Placental epithelial cell (primary cell): ENCODE data around the gene SNX7. TPM values are rescaled to one million over a fixed set of nuclear protein-coding genes. Genes with fewer than 3 reads are reported as not detected.

ENCODE experiments used
- total RNA-seq: library from RNA; depleted of rRNA; stranded (reverse); fragments of >200 nt; gene quantifications from 2 replicates; pipeline ENCODE4 v1.2.3, GENCODE V29; 2012

The SNX7 gene, protein sequence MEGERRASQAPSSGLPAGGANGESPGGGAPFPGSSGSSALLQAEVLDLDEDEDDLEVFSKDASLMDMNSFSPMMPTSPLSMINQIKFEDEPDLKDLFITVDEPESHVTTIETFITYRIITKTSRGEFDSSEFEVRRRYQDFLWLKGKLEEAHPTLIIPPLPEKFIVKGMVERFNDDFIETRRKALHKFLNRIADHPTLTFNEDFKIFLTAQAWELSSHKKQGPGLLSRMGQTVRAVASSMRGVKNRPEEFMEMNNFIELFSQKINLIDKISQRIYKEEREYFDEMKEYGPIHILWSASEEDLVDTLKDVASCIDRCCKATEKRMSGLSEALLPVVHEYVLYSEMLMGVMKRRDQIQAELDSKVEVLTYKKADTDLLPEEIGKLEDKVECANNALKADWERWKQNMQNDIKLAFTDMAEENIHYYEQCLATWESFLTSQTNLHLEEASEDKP
- total RNA-seq: 44.8 and 45.0 TPM in 2 replicates

DNA sequence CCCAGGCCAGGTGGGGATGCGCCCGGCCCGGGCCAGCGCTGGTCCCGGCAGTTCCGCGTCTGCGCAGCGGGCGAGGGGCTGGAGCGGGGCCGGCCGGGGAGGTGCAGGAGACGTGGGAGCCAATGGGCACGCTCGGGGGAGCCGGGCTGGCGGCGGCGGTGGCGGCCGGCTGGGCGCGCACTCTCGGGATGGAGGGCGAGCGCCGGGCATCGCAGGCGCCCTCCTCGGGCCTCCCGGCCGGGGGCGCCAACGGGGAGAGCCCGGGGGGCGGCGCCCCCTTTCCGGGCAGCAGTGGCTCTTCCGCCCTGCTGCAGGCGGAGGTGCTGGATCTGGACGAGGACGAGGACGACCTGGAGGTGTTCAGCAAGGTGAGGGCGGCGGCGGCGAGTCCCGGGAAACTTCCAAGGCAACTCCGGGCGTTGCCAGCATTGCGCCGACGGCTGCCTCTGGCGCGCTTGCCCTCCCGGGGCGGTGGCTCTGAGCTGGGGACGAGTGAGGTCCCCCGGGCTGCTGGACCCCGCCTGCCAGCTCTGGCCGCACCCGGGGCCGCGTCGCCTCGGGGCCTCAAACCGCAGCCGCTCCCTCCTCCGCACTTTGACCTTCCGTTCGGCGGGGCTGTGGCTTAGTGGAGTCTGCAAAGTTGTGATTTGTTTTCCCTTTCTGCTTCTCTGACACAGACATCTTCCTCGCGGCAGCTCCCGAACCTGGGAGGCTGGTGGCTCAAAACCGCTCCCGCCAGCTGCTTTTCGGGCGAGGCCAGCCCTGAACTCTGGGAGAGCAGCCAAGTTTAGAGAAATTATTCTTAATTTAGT lies at the start of gene SNX7:
Gene SNX7 (plus strand): TSS at position 178 of the 812 bp plus-strand sequence. CDS start 11 bp downstream, at position 189.

